SU-DHL-6 (cell line): ENCODE data around the gene CENPQ.

Experiments used
- H2AFZ ChIP-seq: fragments of 200-600 bp; sonication (generic); 2 replicates; pipeline ENCODE4 v1.6.1; 2014; ENCODE audit warnings: low read depth, mild to moderate bottlenecking, moderate library complexity, mixed read lengths, antibody characterized with exemption, low read length; ENCODE audit not compliant: severe bottlenecking
- H3F3A ChIP-seq: fragments of 200-600 bp; shearing (Covaris generic); 2 replicates; pipeline ENCODE4 v1.6.0; 2016; ENCODE audit warnings: antibody characterized with exemption, mild to moderate bottlenecking; ENCODE audit not compliant: insufficient read depth
- H3K27ac ChIP-seq: fragments of 200-600 bp; sonication (generic); 2 replicates; pipeline ENCODE4 v1.5.1; 2016; ENCODE audit warnings: low read depth, mild to moderate bottlenecking, low read length, moderate library complexity, mixed read lengths
- H3K27me3 ChIP-seq: fragments of 200-600 bp; sonication (generic), shearing (Covaris generic); 2 replicates; pipeline ENCODE4 v1.6.0; 2014; ENCODE audit warnings: mild to moderate bottlenecking, low read length
- H3K36me3 ChIP-seq: fragments of 200-600 bp; sonication (generic); 2 replicates; pipeline ENCODE4 v1.6.1; 2014; ENCODE audit warnings: mild to moderate bottlenecking, low read length, mixed read lengths
- H3K4me2 ChIP-seq: fragments of 300-600, 200-600 bp; shearing (Covaris generic), sonication (generic); 2 replicates; pipeline ENCODE4 v1.6.0; 2014; ENCODE audit warnings: low read length, low read depth, mild to moderate bottlenecking; ENCODE audit not compliant: poor library complexity, severe bottlenecking
- H3K4me3 ChIP-seq: fragments of 200-600 bp; sonication (generic); 2 replicates; pipeline ENCODE4 v1.5.1; 2014; ENCODE audit warnings: antibody characterized with exemption, low read length, mild to moderate bottlenecking, mixed read lengths; ENCODE audit not compliant: insufficient read depth, poor library complexity, severe bottlenecking
- H3K79me2 ChIP-seq: fragments of 200-600 bp; sonication (generic); 2 replicates; pipeline ENCODE4 v1.6.1; 2014; ENCODE audit warnings: mild to moderate bottlenecking, low read length, moderate library complexity; ENCODE audit not compliant: insufficient read depth
- H3K9ac ChIP-seq: fragments of 200-600 bp; sonication (generic); 2 replicates; pipeline ENCODE4 v1.7.0; 2014; ENCODE audit warnings: mild to moderate bottlenecking, low read length
- H3K9me2 ChIP-seq: fragments of 200-600 bp; sonication (generic); replicated peaks from 2 replicates; pipeline ENCODE4 v1.6.1; 2014; ENCODE audit warnings: low read length; ENCODE audit not compliant: insufficient read depth
- H3K9me3 ChIP-seq: fragments of 200-600 bp; sonication (generic); 2 replicates; pipeline ENCODE4 v1.6.1; 2014; ENCODE audit warnings: low read length, mixed read lengths; ENCODE audit not compliant: insufficient read depth
- H4K20me1 ChIP-seq: fragments of 200-600 bp; sonication (generic); 2 replicates; pipeline ENCODE4 v1.6.1; 2014; ENCODE audit warnings: low read depth, mild to moderate bottlenecking, antibody characterized with exemption, low read length, moderate library complexity, mixed read lengths
- EZH2phosphoT487 ChIP-seq: fragments of 200-600 bp; sonication (generic), shearing (Covaris generic); conservative IDR thresholded peaks from 2 replicates; pipeline ENCODE4 v1.6.1; 2018; ENCODE audit warnings: mild to moderate bottlenecking, antibody characterized with exemption, low read length, moderate library complexity, mixed read lengths
- TF ChIP-seq, protein P1 (sequence below): fragments of 200-600 bp; sonication (generic); IDR thresholded peaks from one replicate; pipeline ENCODE4 v1.5.1; 2017; ENCODE audit warnings: antibody characterized with exemption, mild to moderate bottlenecking, low read length, moderate library complexity; ENCODE audit not compliant: insufficient read depth, poor library complexity, severe bottlenecking

The CENPQ gene

DNA sequence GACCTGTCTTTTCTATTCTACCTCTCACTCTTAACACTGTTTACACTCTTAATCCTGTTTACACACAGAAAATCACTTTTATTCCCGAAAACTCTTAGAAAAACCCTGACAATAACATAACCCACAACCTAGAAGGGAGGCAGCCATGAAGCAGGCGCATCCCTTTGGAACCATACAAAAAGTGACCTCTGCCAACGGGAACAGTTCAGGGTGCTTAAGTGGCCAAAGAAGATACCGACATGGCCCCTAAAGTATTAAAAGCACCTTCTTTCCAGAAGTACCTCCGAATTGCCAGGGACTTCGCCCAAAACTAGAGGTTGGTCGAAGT is 607 bp upstream of the CENPQ start:
- H3K27me3 ChIP-seq: no peaks in the 10 kb centered on the region
- H3K4me3 ChIP-seq: peak overlapping the region; percentile 99
- H3K9me2 ChIP-seq: no peaks in the 10 kb centered on the region
- H2AFZ ChIP-seq: peak overlapping the region; percentile 73
- TF ChIP-seq, protein P1, sequence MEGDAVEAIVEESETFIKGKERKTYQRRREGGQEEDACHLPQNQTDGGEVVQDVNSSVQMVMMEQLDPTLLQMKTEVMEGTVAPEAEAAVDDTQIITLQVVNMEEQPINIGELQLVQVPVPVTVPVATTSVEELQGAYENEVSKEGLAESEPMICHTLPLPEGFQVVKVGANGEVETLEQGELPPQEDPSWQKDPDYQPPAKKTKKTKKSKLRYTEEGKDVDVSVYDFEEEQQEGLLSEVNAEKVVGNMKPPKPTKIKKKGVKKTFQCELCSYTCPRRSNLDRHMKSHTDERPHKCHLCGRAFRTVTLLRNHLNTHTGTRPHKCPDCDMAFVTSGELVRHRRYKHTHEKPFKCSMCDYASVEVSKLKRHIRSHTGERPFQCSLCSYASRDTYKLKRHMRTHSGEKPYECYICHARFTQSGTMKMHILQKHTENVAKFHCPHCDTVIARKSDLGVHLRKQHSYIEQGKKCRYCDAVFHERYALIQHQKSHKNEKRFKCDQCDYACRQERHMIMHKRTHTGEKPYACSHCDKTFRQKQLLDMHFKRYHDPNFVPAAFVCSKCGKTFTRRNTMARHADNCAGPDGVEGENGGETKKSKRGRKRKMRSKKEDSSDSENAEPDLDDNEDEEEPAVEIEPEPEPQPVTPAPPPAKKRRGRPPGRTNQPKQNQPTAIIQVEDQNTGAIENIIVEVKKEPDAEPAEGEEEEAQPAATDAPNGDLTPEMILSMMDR: no peak
- no peak for TF ChIP-seq EZH2phosphoT487
- peak overlapping the region; percentile 82 for H3K4me2 ChIP-seq
- peak overlapping the region; percentile 88 for H3K9ac ChIP-seq
- H3K79me2 ChIP-seq: peaks cover 68% of the 10 kb centered on the region
- H3K9me3 ChIP-seq: no peaks in the 10 kb centered on the region
- peak overlapping the region; percentile 34 for H3K27ac ChIP-seq
- no peaks in the 10 kb centered on the region; the same call in 1 of the 2 replicates for H4K20me1 ChIP-seq
- peaks cover 6% of the 10 kb centered on the region; the same call in 1 of the 2 replicates for H3K36me3 ChIP-seq
- no peaks in the 10 kb centered on the region for H3F3A ChIP-seq

DNA sequence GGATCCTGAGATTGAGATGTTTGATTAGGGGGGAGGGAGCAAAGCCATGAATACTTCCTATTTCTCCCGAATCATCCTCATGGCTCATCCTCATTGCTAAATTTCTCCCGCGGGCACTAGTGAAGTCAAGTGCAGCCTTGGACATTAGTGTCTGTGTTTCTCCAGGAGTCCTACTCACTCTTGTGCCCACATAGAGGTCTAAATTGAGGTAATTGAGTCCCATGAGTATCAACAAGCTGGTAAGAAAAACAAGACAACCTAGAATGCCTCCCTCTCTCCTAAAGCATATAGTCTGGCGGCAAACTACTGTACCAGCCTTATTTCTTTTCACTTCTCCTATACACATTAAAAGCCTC is 420 bp downstream of the CENPQ start:
- no peaks in the 10 kb centered on the region; the same call in 1 of the 2 replicates for H4K20me1 ChIP-seq
- no peaks in the 10 kb centered on the region for H3F3A ChIP-seq
- H3K4me3 ChIP-seq: peak overlapping the region; percentile 99
- no peaks in the 10 kb centered on the region for H3K9me2 ChIP-seq
- H3K9ac ChIP-seq: peak overlapping the region; percentile 88
- H3K36me3 ChIP-seq: no peaks in the 10 kb centered on the region
- no peak for TF ChIP-seq EZH2phosphoT487
- TF ChIP-seq, protein P1: no peak
- H3K27me3 ChIP-seq: no peaks in the 10 kb centered on the region
- peak overlapping the region; percentile 57 for H3K27ac ChIP-seq
- peak overlapping the region; percentile 82 for H3K4me2 ChIP-seq
- no peaks in the 10 kb centered on the region for H3K9me3 ChIP-seq
- peak overlapping the region; percentile 87 for H2AFZ ChIP-seq
- peaks cover 79% of the 10 kb centered on the region for H3K79me2 ChIP-seq

GRCh38 chr6:49464691-49465090 is 1.5 kb downstream of the CENPQ start:
- Histone ChIP-seq H3K9ac (peak overlapping the region; percentile 88), H3K27ac (no peak overlapping the region), H4K20me1 (peaks cover 5% of the 10 kb centered on the region; the same call in 1 of the 2 replicates), H3K79me2 (peaks cover 90% of the 10 kb centered on the region), H2AFZ (no peak overlapping the region), H3F3A (no peaks in the 10 kb centered on the region), H3K9me2 (no peaks in the 10 kb centered on the region), H3K9me3 (no peaks in the 10 kb centered on the region), H3K36me3 (peaks cover 4% of the 10 kb centered on the region; the same call in 1 of the 2 replicates), H3K4me3 (peak overlapping the region; percentile 99), H3K4me2 (peak overlapping the region; percentile 82), H3K27me3 (no peaks in the 10 kb centered on the region)
- no peak for TF ChIP-seq EZH2phosphoT487
- TF ChIP-seq, protein P1: no peak
